ENCODE data around the gene PRDM8. TPM values are rescaled to one million over a fixed set of nuclear protein-coding genes. Genes with fewer than 3 reads are reported as not detected.

Gene PRDM8
- polyA plus RNA-seq, 3 donors, result 0.48 to 8.3 (median 1.8) TPM

- no peak overlapping the region for H3K27ac ChIP-seq (ENCODE audit: low read depth, low read length)
- WGBS, 3 donors, result 79 to 92% (median 89%) methylated on average over 5 of the region's 5 CpGs
Measured at GRCh38 chr4:80213117-80213815, 16.0 kb downstream of the PRDM8 start.

- no peak overlapping the region for H3K27ac ChIP-seq (ENCODE audit: low read depth, low read length)
- WGBS, 3 donors, result 5 to 10% (median 6%) methylated on average over 5 of the region's 5 CpGs
Measured at GRCh38 chr4:80215449-80216052, 18.2 kb downstream of the PRDM8 start.

GRCh38 chr4:80216100-80216761 lies 18.9 kb downstream of the PRDM8 start:
- WGBS, 3 donors, result 26 to 40% (median 32%) methylated on average over 2 of the region's 2 CpGs
- no peak overlapping the region for H3K27ac ChIP-seq (ENCODE audit: low read depth, low read length)

- WGBS, 3 donors, result 35 to 64% (median 62%) methylated on average over 5 of the region's 5 CpGs
- H3K27ac ChIP-seq (ENCODE audit: low read depth, low read length), result no peak overlapping the region
Measured at GRCh38 chr4:80219301-80220025, 22.2 kb downstream of the PRDM8 start.

- no peak overlapping the region for H3K27ac ChIP-seq (ENCODE audit: low read depth, low read length)
- 18 to 35% (median 27%) methylated on average over 3 of the region's 3 CpGs for WGBS, 3 donors
Measured at GRCh38 chr4:80220711-80221110, 23.4 kb downstream of the PRDM8 start.

- H3K27ac ChIP-seq (ENCODE audit: low read depth, low read length), result no peak overlapping the region
Measured at GRCh38 chr4:80221161-80221560, 23.9 kb downstream of the PRDM8 start.

- no peak overlapping the region for H3K27ac ChIP-seq (ENCODE audit: low read depth, low read length)
- 54 to 81% (median 63%) methylated on average over 2 of the region's 2 CpGs for WGBS, 3 donors
Measured at GRCh38 chr4:80225595-80225994, 28.3 kb downstream of the PRDM8 start.

- WGBS, 3 donors, result 30 to 38% (median 38%) methylated on average over 2 of the region's 2 CpGs
- H3K27ac ChIP-seq (ENCODE audit: low read depth, low read length), result no peak overlapping the region
Measured at GRCh38 chr4:80226094-80226493, 28.8 kb downstream of the PRDM8 start.

- no peak overlapping the region for H3K27ac ChIP-seq (ENCODE audit: low read depth, low read length)
Measured at GRCh38 chr4:80228460-80228859, 31.2 kb downstream of the PRDM8 start.

GRCh38 chr4:80229128-80229527 lies 31.8 kb downstream of the PRDM8 start:
- H3K27ac ChIP-seq (ENCODE audit: low read depth, low read length), result no peak overlapping the region
- 45 to 63% (median 57%) methylated on average over 2 of the region's 2 CpGs for WGBS, 3 donors

- no peak overlapping the region for H3K27ac ChIP-seq (ENCODE audit: low read depth, low read length)
- 82 to 89% (median 86%) methylated on average over 2 of the region's 2 CpGs for WGBS, 3 donors
Measured at GRCh38 chr4:80229590-80229989, 32.3 kb downstream of the PRDM8 start.

- no peak overlapping the region for H3K27ac ChIP-seq (ENCODE audit: low read depth, low read length)
- WGBS, 3 donors, result 69 to 89% (median 86%) methylated on average over 5 of the region's 5 CpGs
Measured at GRCh38 chr4:80231180-80231579, 33.9 kb downstream of the PRDM8 start.

- WGBS, 3 donors, result 82 to 94% (median 92%) methylated on average over 2 of the region's 2 CpGs
Measured at GRCh38 chr4:80232707-80233370, 35.5 kb downstream of the PRDM8 start.

GRCh38 chr4:80233390-80233789 lies 36.1 kb downstream of the PRDM8 start:
- whole genome bisulfite sequencing, 3 donors, result 80 to 90% (median 83%) methylated on average over 4 of the region's 4 CpGs
- H3K27ac ChIP-seq (ENCODE audit: low read depth, low read length), result no peak overlapping the region

More at GRCh38 chr4:80232707-80233370, 35.5 kb downstream of the PRDM8 start:
- no peak overlapping the region for H3K27ac ChIP-seq (ENCODE audit: low read depth, low read length)

GRCh38 chr4:80235451-80235850 lies 38.1 kb downstream of the PRDM8 start:
- WGBS, 3 donors, result 62 to 95% (median 92%) methylated on average over 1 of the region's 1 CpG

GRCh38 chr4:80237992-80238391 lies 40.7 kb downstream of the PRDM8 start:
- 72 to 84% (median 78%) methylated on average over 6 of the region's 6 CpGs for WGBS, 3 donors
- H3K27ac ChIP-seq (ENCODE audit: low read depth, low read length), result no peak overlapping the region

More at GRCh38 chr4:80235451-80235850, 38.1 kb downstream of the PRDM8 start:
- H3K27ac ChIP-seq (ENCODE audit: low read depth, low read length), result no peak overlapping the region

GRCh38 chr4:80239480-80240150 lies 42.3 kb downstream of the PRDM8 start:
- WGBS, 3 donors, result 86 to 89% (median 89%) methylated on average over 3 of the region's 3 CpGs
- H3K27ac ChIP-seq (ENCODE audit: low read depth, low read length), result no peak overlapping the region

GRCh38 chr4:80240976-80241375 lies 43.7 kb downstream of the PRDM8 start:
- no peak overlapping the region for H3K27ac ChIP-seq (ENCODE audit: low read depth, low read length)
